Hematopoietic multipotent progenitor cell treated with erythropoietin and hydrocortisone succinate and interleukin-3 and kit ligand, for 6 days (in vitro differentiated cells): ENCODE data around the gene C8B.

Experiments
- DNase-seq: peaks from one replicate; pipeline ENCODE4 v3.0.0-alpha.2; 2015

C8B gene

DNA sequence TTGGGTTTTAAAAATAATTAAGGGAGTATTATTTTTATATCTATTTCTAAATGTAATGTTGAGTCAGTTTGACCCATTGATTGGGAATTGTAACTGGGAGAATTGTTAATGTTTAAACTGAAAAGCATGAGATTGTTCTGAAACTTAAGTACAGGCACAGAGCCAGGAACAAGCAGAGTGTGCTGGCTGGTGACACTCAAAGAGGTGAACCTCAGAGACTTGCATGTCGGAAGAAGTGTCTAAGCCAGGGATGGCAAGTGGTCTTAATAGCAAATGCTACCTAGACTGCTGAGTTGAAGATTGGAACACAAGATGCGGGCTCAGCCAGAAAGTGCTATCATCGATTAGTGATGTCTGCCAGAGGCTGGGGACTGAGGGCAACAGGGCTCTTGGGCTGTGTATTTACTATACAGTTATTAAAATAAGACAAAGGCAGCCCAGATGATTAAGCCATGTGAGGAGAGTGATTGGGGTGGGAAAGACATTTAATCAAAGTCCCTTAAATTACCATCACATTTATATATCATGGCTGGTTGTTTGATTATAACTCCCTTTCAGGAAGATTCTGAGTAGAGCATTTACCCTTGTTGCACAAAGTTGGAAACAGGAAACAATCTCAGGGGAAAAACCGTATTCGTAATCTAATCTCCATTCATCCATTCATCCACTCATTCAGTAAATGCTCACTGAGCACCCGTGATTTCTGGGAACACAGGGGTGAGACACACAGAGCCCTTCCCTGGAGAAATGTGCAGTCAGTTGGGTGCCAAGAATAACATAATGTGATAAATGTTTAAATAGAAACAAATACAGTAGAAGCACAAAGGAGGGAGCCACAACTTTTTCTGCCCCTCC lies 68.4 kb downstream of the C8B start:
- no peak for DNase-seq

DNA sequence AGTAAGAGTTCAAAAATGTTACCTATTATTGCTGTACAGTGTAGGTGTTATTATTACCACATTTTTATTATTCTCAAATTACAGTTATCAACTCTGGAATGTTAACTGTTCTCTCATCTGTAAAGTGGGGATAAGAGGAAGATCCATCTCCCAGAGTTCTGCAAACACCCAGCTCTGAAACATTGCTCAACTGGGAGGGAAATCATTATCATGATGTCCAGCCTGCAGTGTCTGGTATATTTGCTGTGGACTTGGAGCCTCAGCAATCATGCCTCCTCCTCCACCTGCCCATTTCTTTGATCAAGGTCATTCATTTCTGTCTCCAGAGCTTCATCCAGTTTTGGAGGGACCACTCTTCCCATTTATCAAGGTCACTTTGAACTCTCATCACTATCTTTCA lies 71.8 kb downstream of the C8B start:
- no peak for DNase-seq

DNA sequence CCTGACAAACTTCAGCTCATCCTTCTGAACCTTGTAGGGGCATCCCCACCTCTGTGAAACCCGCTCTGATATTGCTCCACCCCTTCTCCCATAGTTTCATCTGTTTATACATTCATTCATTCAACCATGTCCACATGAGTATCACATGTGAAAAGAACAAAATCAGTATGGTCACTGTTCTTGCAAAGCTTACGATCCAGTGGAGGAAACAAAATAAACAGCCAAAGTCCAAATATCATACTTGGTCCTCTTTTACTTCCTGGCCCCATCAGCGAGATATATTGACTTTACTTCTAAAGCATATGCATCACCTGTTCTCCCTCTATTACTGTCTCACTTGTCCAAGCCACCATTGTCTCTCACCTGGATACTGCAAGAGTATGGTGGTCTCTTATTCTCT lies 75.6 kb downstream of the C8B start:
- no peak for DNase-seq

DNA sequence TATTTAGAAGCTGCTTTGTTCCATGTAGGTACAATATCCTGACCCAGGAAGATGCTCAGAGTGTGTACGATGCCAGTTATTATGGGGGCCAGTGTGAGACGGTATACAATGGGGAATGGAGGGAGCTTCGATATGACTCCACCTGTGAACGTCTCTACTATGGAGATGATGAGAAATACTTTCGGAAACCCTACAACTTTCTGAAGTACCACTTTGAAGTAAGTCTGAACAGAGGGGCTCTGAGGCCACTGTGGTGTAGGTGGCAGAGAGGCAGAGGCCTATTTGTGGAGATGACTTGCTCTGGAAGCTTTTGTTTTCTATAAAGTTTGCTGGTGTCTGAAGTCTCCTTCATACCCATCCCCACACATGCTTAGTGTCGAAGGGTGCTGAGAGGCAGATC lies 84.4 kb downstream of the C8B start:
- DNase-seq, result no peak

DNA sequence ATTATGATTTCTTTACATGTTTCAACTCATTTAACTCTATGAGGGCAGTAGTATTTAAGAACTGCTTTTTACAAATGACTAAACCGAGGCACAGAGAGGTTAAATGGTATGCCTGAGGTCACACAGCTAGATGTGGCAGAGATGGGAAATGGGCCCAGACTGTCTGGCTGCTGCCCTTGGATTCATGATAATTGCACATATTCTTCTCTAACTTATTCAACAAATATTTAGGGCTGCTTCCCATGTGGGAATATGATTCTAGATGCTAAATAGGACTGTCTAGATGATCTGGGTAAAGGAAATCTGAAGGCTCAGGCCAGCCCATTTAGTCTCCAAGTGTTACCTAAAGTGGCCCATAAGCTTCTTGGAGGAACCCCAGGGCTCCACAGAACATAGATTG lies 85.0 kb downstream of the C8B start:
- DNase-seq, result no peak
